Ectodermal cell (in vitro differentiated cells): ENCODE data around the gene SND1.
"Not testable (repeated sequence)": the region's sequence is repeated elsewhere in the genome, so short reads cannot be mapped to it uniquely, and the experiment has no call there.

Experiments used
- H3K27ac ChIP-seq: 2 replicates; pipeline ENCODE4 v1.7.0; 2013; ENCODE audit warnings: mild to moderate bottlenecking, low read depth, low read length; ENCODE audit not compliant: insufficient read depth, poor library complexity, severe bottlenecking
- H3K27me3 ChIP-seq: 2 replicates; pipeline ENCODE4 v1.7.0; 2013; ENCODE audit warnings: mild to moderate bottlenecking, low read length; ENCODE audit not compliant: insufficient read depth, control insufficient read depth, poor library complexity, severe bottlenecking
- H3K36me3 ChIP-seq: one replicate; pipeline ENCODE4 v1.7.0; 2013; ENCODE audit warnings: low read length; ENCODE audit not compliant: control insufficient read depth, insufficient read depth
- H3K4me1 ChIP-seq: one replicate; pipeline ENCODE4 v1.7.0; 2013; ENCODE audit warnings: low read length; ENCODE audit not compliant: control insufficient read depth, insufficient read depth
- H3K4me3 ChIP-seq: 2 replicates; pipeline ENCODE4 v1.7.0; 2013; ENCODE audit warnings: low read depth, low read length, control low read depth; ENCODE audit not compliant: insufficient read depth
- H3K9me3 ChIP-seq: 2 replicates; pipeline ENCODE4 v1.7.0; 2013; ENCODE audit warnings: mild to moderate bottlenecking, low read length, moderate library complexity; ENCODE audit not compliant: control insufficient read depth
- WGBS, 2 experiments: methylation state at CpG; one replicate each; pipeline ENCODE4 v1.1.7; 2013; ENCODE audit warnings: missing lambda C conversion rate in 2 of 2; 5-methylcytosine and 5-hydroxymethylcytosine counted together

Gene SND1

DNA sequence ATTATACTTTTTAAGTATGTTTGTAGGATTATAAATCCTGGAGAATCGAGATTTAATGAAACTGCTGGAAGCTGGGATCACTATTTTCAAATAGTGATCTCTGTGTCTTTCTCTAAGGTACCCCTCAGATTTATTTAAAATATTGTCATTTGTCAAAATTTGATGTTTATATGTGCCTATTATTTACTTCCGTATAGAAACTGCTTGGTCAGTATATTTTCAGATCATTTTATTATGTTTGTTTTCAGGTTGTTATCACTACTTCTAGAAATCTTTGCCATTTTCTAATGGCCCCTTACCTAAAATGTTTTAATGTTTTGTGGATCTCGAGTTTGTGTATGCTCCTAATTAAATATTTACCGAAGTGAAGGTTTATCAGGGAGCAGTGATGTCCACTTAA lies 183.7 kb downstream of the SND1 start:
- Histone ChIP-seq H3K4me1 (no peaks in the 10 kb centered on the region), H3K27me3 (no peaks in the 10 kb centered on the region), H3K36me3 (no peaks in the 10 kb centered on the region), H3K4me3 (no peak overlapping the region), H3K27ac (no peak overlapping the region), H3K9me3 (no peaks in the 10 kb centered on the region)
- 93 to 100% methylated on average over 3 of the region's 4 CpGs for WGBS, 2 experiments

DNA sequence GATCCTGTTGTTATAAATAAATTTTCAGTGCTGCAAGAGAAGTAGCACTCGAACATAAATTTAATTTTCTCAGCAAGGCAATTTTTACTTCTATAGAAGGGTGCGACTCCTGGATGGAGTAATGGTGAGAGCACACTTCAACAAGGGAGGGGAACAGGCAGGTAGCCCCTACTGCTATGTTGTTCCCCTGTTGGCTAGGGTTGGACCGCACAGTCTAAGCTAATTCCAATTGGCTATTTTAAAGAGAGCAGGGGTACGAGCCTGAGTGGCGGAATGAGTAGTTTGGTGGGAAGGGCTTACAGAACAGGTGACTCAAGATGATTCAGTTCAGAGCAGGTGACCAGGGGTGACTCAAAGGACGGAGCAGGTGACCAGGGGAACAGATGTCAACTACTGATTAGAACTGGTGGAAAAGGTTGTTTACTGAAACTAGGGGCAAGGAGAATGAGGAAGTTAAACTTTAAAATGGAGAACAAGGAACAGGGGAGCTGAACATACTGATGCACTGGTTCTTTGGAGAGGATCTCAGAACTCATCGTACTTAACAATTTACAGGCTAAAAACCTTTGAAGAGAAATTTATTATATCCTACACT lies 185.9 kb downstream of the SND1 start:
- H3K27ac ChIP-seq, H3K36me3 ChIP-seq, H3K4me1 ChIP-seq, H3K4me3 ChIP-seq, H3K27me3 ChIP-seq, H3K9me3 ChIP-seq: not testable (repeated sequence)
- 97 to 98% methylated on average over 7 of the region's 7 CpGs for WGBS, 2 experiments

DNA sequence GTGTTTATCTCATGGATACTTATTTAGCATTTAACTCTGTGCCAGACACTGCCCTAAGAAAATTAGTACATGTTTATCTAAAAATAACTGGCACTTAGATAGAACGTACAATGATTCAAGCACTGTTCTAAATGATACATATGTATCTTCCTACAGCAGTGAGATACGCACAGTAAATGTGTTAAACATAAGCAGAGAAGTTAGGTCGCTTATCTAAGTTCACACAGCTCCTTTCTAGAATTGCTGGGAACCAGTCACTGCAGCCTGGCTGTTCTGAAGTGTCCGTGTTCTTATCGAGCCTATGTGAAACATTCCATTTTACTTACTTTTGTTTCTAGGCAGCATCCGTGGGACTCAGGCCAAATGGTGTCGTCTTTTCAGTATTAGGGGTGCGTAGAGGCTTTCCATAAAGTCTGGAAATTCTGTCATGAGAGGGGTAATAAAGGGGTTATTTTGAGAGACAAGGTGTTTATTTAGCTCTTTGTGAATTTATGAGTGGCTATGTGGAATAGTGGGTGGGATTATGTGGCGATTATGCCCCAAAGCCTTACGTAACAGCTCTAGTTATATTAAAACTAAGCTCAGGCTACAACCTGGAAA lies 186.9 kb downstream of the SND1 start:
- 92 to 94% methylated on average over 10 of the region's 10 CpGs for WGBS, 2 experiments
- Histone ChIP-seq H3K27ac (no peak overlapping the region), H3K4me3 (no peak overlapping the region), H3K4me1 (no peaks in the 10 kb centered on the region), H3K36me3 (no peaks in the 10 kb centered on the region), H3K27me3 (no peaks in the 10 kb centered on the region), H3K9me3 (no peaks in the 10 kb centered on the region)

DNA sequence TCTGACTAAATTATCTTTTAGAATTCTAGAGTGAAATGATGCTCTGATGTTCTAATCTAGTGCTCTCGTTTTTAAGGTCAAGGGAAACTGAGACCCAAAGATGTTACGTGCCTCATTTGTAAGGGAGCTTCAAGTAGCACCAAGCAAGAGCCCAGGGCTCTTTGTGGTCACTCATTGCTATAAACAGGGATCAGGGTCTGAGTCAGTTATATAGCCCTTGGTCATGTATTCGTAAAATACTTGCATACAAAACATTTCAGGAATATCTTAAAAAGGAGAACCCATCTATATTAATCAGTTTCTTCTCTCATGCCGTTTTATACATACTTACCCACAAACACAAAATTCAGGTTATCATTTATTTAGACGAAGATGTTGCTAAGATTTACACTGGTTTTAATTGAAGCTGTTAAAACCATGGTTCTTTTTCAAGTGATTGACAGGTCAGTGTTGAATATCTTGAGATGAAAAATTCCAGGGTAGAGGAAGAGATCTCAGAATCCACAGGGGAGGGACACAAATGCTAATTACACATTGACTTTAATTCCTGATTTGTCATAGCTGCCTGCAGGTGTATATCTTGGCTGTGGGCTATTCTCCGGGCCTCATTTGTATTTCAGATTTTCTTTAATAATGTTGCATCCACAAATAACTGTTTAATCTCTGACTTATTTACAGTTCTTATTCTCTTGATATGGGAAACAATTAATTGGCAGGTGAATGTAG lies 188.4 kb downstream of the SND1 start:
- Histone ChIP-seq H3K27ac (no peak overlapping the region), H3K36me3 (no peaks in the 10 kb centered on the region)
- 95 to 97% methylated on average over 5 to 6 of the region's 6 CpGs for WGBS, 2 experiments

DNA sequence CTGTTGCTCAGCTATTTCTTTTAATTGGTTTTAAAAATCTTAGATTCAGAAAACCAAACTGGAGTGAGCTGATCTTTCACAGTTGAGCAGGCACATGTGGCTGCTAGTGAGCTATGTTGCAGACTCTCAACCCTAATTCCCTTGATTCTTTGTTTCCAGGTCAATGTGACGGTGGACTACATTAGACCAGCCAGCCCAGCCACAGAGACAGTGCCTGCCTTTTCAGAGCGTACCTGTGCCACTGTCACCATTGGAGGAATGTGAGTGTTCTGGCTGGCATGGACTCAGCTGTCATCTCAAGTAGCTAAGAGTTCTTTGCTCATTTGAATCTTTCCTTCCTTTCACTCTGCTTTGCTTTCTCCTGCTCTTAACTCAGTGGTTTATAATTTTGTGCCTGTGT lies 192.2 kb downstream of the SND1 start:
- Histone ChIP-seq H3K4me1 (no peaks in the 10 kb centered on the region), H3K27me3 (no peaks in the 10 kb centered on the region), H3K36me3 (no peaks in the 10 kb centered on the region), H3K4me3 (no peak overlapping the region), H3K27ac (no peak overlapping the region), H3K9me3 (no peaks in the 10 kb centered on the region)
- WGBS, 2 experiments: 89 to 96% methylated on average over 2 of the region's 2 CpGs

More for the DNA sequence above, 188.4 kb downstream of the SND1 start:
- Histone ChIP-seq H3K9me3 (no peaks in the 10 kb centered on the region), H3K27me3 (no peaks in the 10 kb centered on the region), H3K4me3 (no peak overlapping the region), H3K4me1 (no peaks in the 10 kb centered on the region)

DNA sequence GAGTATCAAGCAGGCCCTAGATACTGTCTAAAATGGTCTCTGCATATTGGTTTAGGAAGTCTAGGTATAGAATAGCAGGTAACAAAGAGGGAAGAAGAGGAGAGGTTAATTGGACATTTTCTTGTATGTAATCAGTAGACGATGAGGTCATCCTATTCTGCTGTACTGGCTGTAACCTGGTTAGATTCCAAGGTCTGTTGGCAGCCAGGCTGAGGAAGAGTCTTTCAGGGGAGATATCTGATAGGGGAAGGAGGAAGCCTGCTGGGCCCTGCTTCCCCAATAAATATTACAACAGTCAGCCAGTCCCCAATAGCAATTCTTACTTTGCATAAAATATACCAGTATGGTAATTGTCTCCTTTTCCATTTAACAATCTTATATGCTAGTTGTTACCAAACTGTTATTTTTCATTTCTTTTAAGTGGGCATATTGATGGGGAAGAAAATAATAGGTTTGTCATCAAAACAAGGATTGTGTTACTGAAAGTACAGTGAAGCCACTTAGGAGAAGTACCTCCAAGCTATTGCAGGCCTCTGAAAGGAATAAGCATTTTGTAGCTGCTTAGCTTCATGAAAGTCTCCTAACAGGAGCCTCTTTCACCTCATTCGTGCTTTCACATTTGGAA lies 192.8 kb downstream of the SND1 start:
- Histone ChIP-seq H3K36me3 (no peaks in the 10 kb centered on the region), H3K4me1 (no peaks in the 10 kb centered on the region), H3K27me3 (no peaks in the 10 kb centered on the region), H3K9me3 (no peaks in the 10 kb centered on the region), H3K27ac (no peak overlapping the region), H3K4me3 (no peak overlapping the region)
- WGBS, 2 experiments: 88 to 95% methylated on average over 2 of the region's 2 CpGs

DNA sequence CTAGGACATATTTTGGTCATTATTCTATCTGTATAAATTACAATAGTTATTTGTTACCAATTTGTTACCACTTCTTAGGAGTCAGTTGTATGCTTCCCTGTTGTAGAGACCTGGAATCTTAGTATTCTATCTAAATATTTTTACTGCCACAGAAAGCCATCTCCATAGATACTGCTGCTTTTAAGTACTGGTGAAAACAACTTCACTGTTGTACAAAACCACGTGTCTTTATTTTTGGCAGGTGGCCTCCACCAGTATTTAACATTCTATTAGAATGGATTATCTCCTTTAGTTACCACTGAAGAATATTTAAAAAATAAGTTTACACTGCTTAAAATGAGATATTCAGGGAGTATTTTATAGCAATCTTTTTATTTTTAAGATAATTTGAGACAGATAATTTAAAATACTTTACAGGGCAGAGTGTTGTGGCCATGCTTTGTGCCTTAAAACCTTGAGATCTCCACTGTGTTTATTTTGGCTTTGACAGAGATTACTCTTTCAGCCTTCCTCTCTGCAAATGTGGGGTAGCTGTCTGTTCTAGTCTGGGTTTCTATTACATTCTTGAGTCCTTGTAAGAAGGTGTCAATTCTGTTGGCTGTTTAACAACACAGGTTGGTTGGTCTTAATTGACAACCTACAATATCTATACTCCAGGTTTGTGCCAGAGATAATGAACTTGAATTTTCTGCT lies 193.7 kb downstream of the SND1 start:
- Histone ChIP-seq H3K36me3 (no peaks in the 10 kb centered on the region), H3K4me3 (no peak overlapping the region), H3K9me3 (no peaks in the 10 kb centered on the region), H3K4me1 (peaks cover 3% of the 10 kb centered on the region), H3K27ac (no peak overlapping the region), H3K27me3 (no peaks in the 10 kb centered on the region)
- WGBS, 2 experiments: 100% methylated on average over 1 of the region's 1 CpG; no CpG with 5 or more reads in 1 of the 2 experiments

DNA sequence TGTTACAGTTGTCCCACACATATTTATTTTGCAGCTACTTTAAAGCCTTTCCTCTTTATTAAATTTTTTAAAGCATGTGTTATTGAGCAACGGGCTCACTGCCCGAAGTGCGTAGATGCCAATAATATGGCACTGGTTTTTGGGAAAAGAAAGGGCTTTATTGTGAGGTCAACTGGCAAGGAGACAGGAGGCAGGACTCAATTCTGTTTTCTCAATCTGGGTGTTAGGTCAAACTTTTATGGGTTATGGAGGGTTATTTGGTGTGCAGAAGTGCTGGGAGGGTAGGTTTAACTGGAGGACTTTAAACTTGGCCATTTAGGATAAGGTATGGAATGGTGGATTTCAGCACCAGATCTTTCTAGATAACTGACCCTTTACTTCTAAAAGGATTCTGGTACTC lies 195.6 kb downstream of the SND1 start:
- Histone ChIP-seq H3K9me3 (no peaks in the 10 kb centered on the region), H3K27ac (no peak overlapping the region), H3K36me3 (no peaks in the 10 kb centered on the region), H3K27me3 (no peaks in the 10 kb centered on the region), H3K4me1 (peaks cover 3% of the 10 kb centered on the region), H3K4me3 (no peak overlapping the region)
- 95 to 98% methylated on average over 3 of the region's 3 CpGs for WGBS, 2 experiments

DNA sequence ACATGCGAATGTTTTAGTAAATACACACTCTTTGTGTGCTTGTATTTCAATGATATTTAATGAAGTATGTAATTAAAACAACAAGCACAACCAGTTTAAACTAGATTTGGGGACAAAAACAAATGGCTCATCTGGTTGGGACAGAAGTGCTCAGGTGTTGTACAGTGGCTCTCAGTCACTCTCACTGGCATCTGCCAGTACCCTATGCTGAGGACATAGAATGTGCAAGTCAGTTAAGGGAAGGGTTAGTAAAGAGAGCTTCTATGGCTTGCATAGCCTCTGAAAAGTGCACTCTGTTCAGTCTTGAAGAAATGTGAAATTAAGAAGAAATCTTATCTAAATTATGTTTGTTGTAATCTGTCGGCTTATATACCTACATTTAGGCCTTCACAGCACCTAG lies 196.2 kb downstream of the SND1 start:
- H3K9me3 ChIP-seq: no peaks in the 10 kb centered on the region
- 70% methylated on average over 2 of the region's 2 CpGs; no CpG with 5 or more reads in 1 of the 2 experiments for WGBS, 2 experiments
- H3K27me3 ChIP-seq: no peaks in the 10 kb centered on the region
- no peak overlapping the region for H3K27ac ChIP-seq
- H3K4me3 ChIP-seq: no peak overlapping the region
- H3K4me1 ChIP-seq: peaks cover 3% of the 10 kb centered on the region
- no peaks in the 10 kb centered on the region for H3K36me3 ChIP-seq

DNA sequence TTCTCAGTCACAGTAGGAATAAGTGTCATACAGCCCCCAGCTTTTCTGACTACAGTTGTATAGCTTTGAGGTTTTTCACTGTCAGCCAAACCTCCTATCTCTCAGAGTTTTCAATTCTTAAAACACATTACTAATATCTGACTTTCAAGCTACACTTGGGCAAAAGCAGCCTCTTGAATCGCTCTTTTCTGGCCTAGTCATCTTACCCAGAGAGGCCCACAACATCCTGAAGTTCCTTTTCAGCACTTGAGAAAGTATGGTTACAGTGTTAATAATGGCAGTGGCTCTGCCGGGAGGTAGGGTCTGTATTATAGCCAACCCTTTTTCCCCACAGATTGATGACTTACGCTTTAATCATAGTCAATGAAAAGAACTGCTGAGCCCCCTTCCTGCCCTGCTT lies 198.2 kb downstream of the SND1 start:
- Histone ChIP-seq H3K27ac (no peak overlapping the region), H3K27me3 (no peaks in the 10 kb centered on the region), H3K9me3 (no peaks in the 10 kb centered on the region), H3K36me3 (no peaks in the 10 kb centered on the region), H3K4me3 (no peak overlapping the region), H3K4me1 (peaks cover 3% of the 10 kb centered on the region)
- WGBS, 2 experiments: 95 to 97% methylated on average over 2 to 3 of the region's 3 CpGs
